HepG2 (cell line): ENCODE data around the gene AGRN. TPM values are rescaled to one million over a fixed set of nuclear protein-coding genes. Genes with fewer than 3 reads are reported as not detected.
A peak's percentile ranks its signal among the peaks of the same experiment; 100 is the strongest.

Source experiments
- ATAC-seq: fragments of 200-7000 bp; cut with Tn5 transposase; 3 replicates; pipeline ENCODE4 v1.9.1; 2020; ENCODE audit warnings: mild to moderate bottlenecking, moderate library complexity
- BruUV-seq: library from RNA; stranded (reverse); fragments of 400-500 nt; replicated peaks from 2 replicates; lab custom pipeline; 2021; lab: Mats Ljungman, UMichigan
- CTCF ChIA-PET: fragments of 300-600 bp; formaldehyde crosslinking; extraction: SDS; loops from one replicate; lab custom pipeline; 2021; ENCODE audit warnings: low total read pairs, inconsistent platforms, low intra/inter-chr PET ratio; lab: Yijun Ruan, JAX
- POLR2A ChIA-PET: fragments of 350-600 bp; sonication (Branson Sonifier 250); formaldehyde crosslinking; loops from one replicate; lab custom pipeline; 2020; ENCODE audit warnings: antibody characterized with exemption, inconsistent platforms; lab: Yijun Ruan, JAX
- DNase-seq: peaks from one replicate; pipeline ENCODE4 v3.0.0-alpha.2; 2015; ENCODE audit warnings: low spot score
- FAIRE-seq: peaks from 3 replicates; lab custom pipeline; 2011; peaks lifted over from hg19 to GRCh38; lab: Jason Lieb, UNC
- H2AFZ ChIP-seq: one replicate; pipeline ENCODE4 v1.6.1; 2011; ENCODE audit warnings: low read length, inconsistent platforms
- H3K27ac ChIP-seq: fragments of 300-600 bp; 3 replicates; pipeline ENCODE4 v1.8.0; 2011; ENCODE audit warnings: mixed run types, mild to moderate bottlenecking, mixed read lengths, low read length, inconsistent platforms; ENCODE audit not compliant: insufficient read depth; ENCODE audit errors: extremely low read length
- H3K27me3 ChIP-seq, 2 experiments: fragments of 200-600 bp in 1 of 2; 2 replicates in 1 of 2; 3 replicates in 1 of 2; pipeline versions ENCODE4 v1.6.0 to v1.8.0; 2011; ENCODE audit warnings: low read length in 2 of 2, mild to moderate bottlenecking in 2 of 2, moderate library complexity in 2 of 2, inconsistent platforms in 1 of 2; ENCODE audit not compliant: insufficient read depth in 2 of 2, control insufficient read depth in 1 of 2
- H3K36me3 ChIP-seq, 2 experiments: fragments of 200-600 bp in 1 of 2; replicated peaks in 1 of 2; 2 replicates in 1 of 2; 3 replicates in 1 of 2; pipeline versions ENCODE4 v1.5.1 to v1.8.0; 2011; ENCODE audit warnings: low read length in 2 of 2, inconsistent platforms in 1 of 2; ENCODE audit not compliant: insufficient read depth in 2 of 2, control insufficient read depth in 1 of 2
- H3K4me1 ChIP-seq: 2 replicates; pipeline ENCODE4 v1.5.1; 2012; ENCODE audit warnings: low read length, inconsistent platforms; ENCODE audit not compliant: insufficient read depth
- H3K4me2 ChIP-seq: 2 replicates; pipeline ENCODE4 v1.6.0; 2011; ENCODE audit warnings: low read depth, low read length, inconsistent platforms
- H3K4me3 ChIP-seq, 3 experiments: fragments of 200-600 bp in 1 of 3; sonication (generic), shearing (Covaris generic) in 1 of 3; replicated peaks in 1 of 3; 2 replicates each; pipeline ENCODE4 v1.5.1; 2011 to 2016; ENCODE audit warnings: low read length in 3 of 3, inconsistent platforms in 2 of 3, low read depth in 2 of 3, mild to moderate bottlenecking in 2 of 3, control low read depth in 1 of 3, mixed read lengths in 1 of 3; ENCODE audit not compliant: insufficient read depth in 1 of 3
- H3K79me2 ChIP-seq: one replicate; pipeline ENCODE4 v1.6.1; 2011; ENCODE audit warnings: low read length, inconsistent platforms; ENCODE audit not compliant: insufficient read depth
- H3K9ac ChIP-seq: 2 replicates; pipeline ENCODE4 v1.6.0; 2011; ENCODE audit warnings: mild to moderate bottlenecking, low read depth, low read length, inconsistent platforms; ENCODE audit not compliant: insufficient read depth
- H3K9me3 ChIP-seq: 2 replicates; pipeline ENCODE4 v1.5.1; 2012; ENCODE audit warnings: mild to moderate bottlenecking, low read length
- H4K20me1 ChIP-seq: 2 replicates; pipeline ENCODE4 v1.6.0; 2011; ENCODE audit warnings: inconsistent platforms, mild to moderate bottlenecking, low read length, moderate library complexity; ENCODE audit not compliant: insufficient read depth
- AGO2 ChIP-seq: fragments of 200-400 bp; formaldehyde crosslinking; optimal IDR thresholded peaks from 2 replicates; pipeline ENCODE3; 2017; ENCODE audit warnings: mild to moderate bottlenecking, low read depth, low read length, moderate library complexity
- BORCS8-MEF2B ChIP-seq: sonication (generic); formaldehyde crosslinking; IDR thresholded peaks from 2 replicates; pipeline ENCODE4 v1.8.0; 2022; ENCODE audit warnings: mild to moderate bottlenecking, missing genetic modification reagents
- GZF1 ChIP-seq: sonication (generic); formaldehyde crosslinking; IDR thresholded peaks from 2 replicates; pipeline ENCODE4 v1.5.1; 2020; ENCODE audit warnings: mild to moderate bottlenecking, missing genetic modification reagents
- HCFC1 ChIP-seq: fragments of 150-350 bp; IDR thresholded peaks from 2 replicates; pipeline ENCODE4 v1.6.1; 2014; ENCODE audit warnings: low read depth, low read length
- HMGXB4 ChIP-seq, 2 experiments: sonication (generic) in 1 of 2; formaldehyde crosslinking in 1 of 2; IDR thresholded peaks; 2 replicates each; pipeline versions ENCODE4 v1.4.0 to v1.6.1; 2018 to 2020; ENCODE audit warnings: missing genetic modification reagents in 2 of 2, borderline replicate concordance in 1 of 2, low read depth in 1 of 2, mild to moderate bottlenecking in 1 of 2, missing biosample characterization in 1 of 2
- MTF2 ChIP-seq: sonication (generic); formaldehyde crosslinking; IDR thresholded peaks from 2 replicates; pipeline ENCODE4 v1.5.0; 2020; ENCODE audit warnings: missing genetic modification reagents, borderline replicate concordance
- NCOA1 ChIP-seq: sonication (generic); formaldehyde crosslinking; IDR thresholded peaks from 2 replicates; pipeline ENCODE4 v1.9.0; 2021; ENCODE audit warnings: missing genetic modification reagents
- NFKBIZ ChIP-seq: IDR thresholded peaks from 2 replicates; pipeline ENCODE4 v1.6.1; 2018; ENCODE audit warnings: missing genetic modification reagents, missing compliant biosample characterization
- RBFOX2 ChIP-seq: fragments of 200-400 bp; formaldehyde crosslinking; IDR thresholded peaks from 2 replicates; pipeline ENCODE4 v1.6.1; 2017; ENCODE audit warnings: low read depth, mild to moderate bottlenecking, low read length
- TBX3 ChIP-seq: fragments of 450-650 bp; IDR thresholded peaks from 2 replicates; pipeline ENCODE4 v1.6.1; 2017; ENCODE audit warnings: antibody characterized with exemption, mild to moderate bottlenecking, inconsistent platforms, borderline replicate concordance
- ZNF138 ChIP-seq: sonication (generic); formaldehyde crosslinking; IDR thresholded peaks from 2 replicates; pipeline ENCODE4 v1.5.0; 2020; ENCODE audit warnings: mild to moderate bottlenecking, low read depth, missing genetic modification reagents
- ZNF276 ChIP-seq: sonication (generic); formaldehyde crosslinking; IDR thresholded peaks from 2 replicates; pipeline ENCODE4 v1.4.0; 2020; ENCODE audit warnings: mild to moderate bottlenecking, low read depth, missing genetic modification reagents
- ZNF431 ChIP-seq: sonication (generic); formaldehyde crosslinking; IDR thresholded peaks from 2 replicates; pipeline ENCODE4 v1.9.0; 2022; ENCODE audit warnings: missing genetic modification reagents, low read depth, mild to moderate bottlenecking, borderline replicate concordance
- ZNF562 ChIP-seq: sonication (generic); formaldehyde crosslinking; IDR thresholded peaks from 2 replicates; pipeline ENCODE4 v1.8.0; 2022; ENCODE audit warnings: missing genetic modification reagents, borderline replicate concordance
- ZNF567 ChIP-seq: sonication (generic); formaldehyde crosslinking; IDR thresholded peaks from 2 replicates; pipeline ENCODE4 v1.8.1; 2023; ENCODE audit warnings: mild to moderate bottlenecking, missing genetic modification reagents, borderline replicate concordance
- ZNF780A ChIP-seq: sonication (generic); formaldehyde crosslinking; IDR thresholded peaks from 2 replicates; pipeline ENCODE4 v1.8.0; 2022; ENCODE audit warnings: mild to moderate bottlenecking, missing genetic modification reagents, moderate library complexity
- WGBS: methylation state at CpG from one replicate; pipeline ENCODE4 v1.1.6; 2017; ENCODE audit warnings: low lambda C conversion rate; 5-methylcytosine and 5-hydroxymethylcytosine counted together
- in situ Hi-C: cut with HindIII; loops from 2 replicates; pipeline ENCODE4 v1.10.0; 2017; ENCODE audit warnings: low pct_unique_long_range_greater_than_20kb; ENCODE audit not compliant: extremely low pct_ligation_motif_present
- intact Hi-C: fragments of 100-400 bp; cut with micrococcal nuclease; formaldehyde crosslinking; loops from one replicate; pipeline ENCODE4 v1.10.0; 2022; ENCODE audit not compliant: unreplicated experiment
- polyA plus RNA-seq, 8 experiments: library from polyadenylated mRNA; depleted of rRNA in 3 of 8; stranded (reverse) in 7 of 8; unstranded in 1 of 8; fragments of >200 nt; fragmentation: Illumina TruSeq in 4 of 8; extraction: Trizol in 4 of 8; gene quantifications; 2 replicates each; pipeline versions ENCODE4 v1.2.1 to v1.2.3, GENCODE V29; 2011 to 2016; ENCODE audit warnings: low read depth in 4 of 8, missing spikeins in 1 of 8, mixed read lengths in 1 of 8; ENCODE audit not compliant: insufficient read depth in 1 of 8
- total RNA-seq, 5 experiments: library from RNA; depleted of rRNA; stranded (reverse); fragments of >200 nt; fragmentation: Illumina TruSeq; extraction: Trizol; gene quantifications; 2 replicates each; pipeline ENCODE4 v1.2.3, GENCODE V29; 2016; ENCODE audit warnings: low read depth in 1 of 5

Gene AGRN
- total and polyA plus RNA-seq, 2 of the 13 experiments (the other 11 are each of a cell fraction or from before 2014, with no cell fraction given): 29.8 to 65.2 TPM

- Histone ChIP-seq H3K9ac (no peak overlapping the region), H3K4me1 (peaks cover 46% of the 10 kb centered on the region), H3K9me3 (no peaks in the 10 kb centered on the region), H3K36me3 (peaks cover 1 to 17% of the 10 kb centered on the region in 2 experiments; a peak in 4 of 5 replicates), H3K79me2 (peaks cover 10% of the 10 kb centered on the region), H3K4me2 (no peak overlapping the region), H3K4me3 (no peak overlapping the region), H4K20me1 (peaks cover 26% of the 10 kb centered on the region; the same call in 1 of the 2 replicates), H3K27me3 (no peaks in the 10 kb centered on the region), H3K27ac (no peak overlapping the region), H2AFZ (no peak overlapping the region)
- WGBS: 92% methylated on average over 5 of the region's 17 CpGs
- FAIRE-seq (no peak), DNase-seq (no peak), ATAC-seq (no peak)
- BruUV-seq: no TSS peak
- in situ Hi-C loops: no loop called here
- CTCF ChIA-PET: no interaction called here
- intact Hi-C loops: no loop called here
- POLR2A ChIA-PET: no interaction called here
- TF ChIP-seq TBX3 (no peak), ZNF780A (no peak), MTF2 (no peak), HCFC1 (no peak), ZNF562 (CRISPR knock-in tag) (no peak), ZNF138 (no peak), AGO2 (peak; percentile 23), NFKBIZ (no peak), ZNF567 (no peak), HMGXB4 (CRISPR knock-in tag; IDR thresholded peaks at IDR 0.05; ENCODE audit: borderline replicate concordance in 1 of 2, low read depth in 1 of 2) (no peak), BORCS8-MEF2B (CRISPR knock-in tag) (no peak), ZNF276 (CRISPR knock-in tag) (no peak), GZF1 (no peak), RBFOX2 (peak; percentile 38), ZNF431 (CRISPR knock-in tag) (no peak), NCOA1 (CRISPR knock-in tag) (no peak)
These were observed 7.9 kb downstream of the AGRN start for GRCh38 chr1:1027791-1028190.
